ENCODE results near the gene KCNJ14.

Gene KCNJ14

GRCh38 chr19:48511800-48512503 lies 56.6 kb downstream of the KCNJ14 start, which contains the start of gene LMTK3:
Gene LMTK3 (minus strand): TSS chr19:48511835. CDS start chr19:48511576, 259 bp downstream.
- Histone ChIP-seq H3K27ac (ENCODE audit: low read length) (no peak within 1 kb of the TSS), H3K9me3 (ENCODE audit: control insufficient read depth in 1 of 2, low read length in 2 of 2) (no peaks in the 10 kb centered on the region), H3K27me3 (ENCODE audit: low read depth, low read length) (peaks cover 20% of the 10 kb centered on the region), H3K4me3 (ENCODE audit: low read depth in 1 of 2, low read length in 2 of 2) (no peak within 1 kb of the TSS), H3K4me1 (ENCODE audit: control insufficient read depth in 1 of 2, insufficient read depth in 2 of 2, low read length in 2 of 2) (peaks cover 0 to 10% of the 10 kb centered on the region in 2 donors), H3K36me3 (ENCODE audit: control insufficient read depth in 1 of 2, insufficient read depth in 2 of 2, low read length in 2 of 2) (no peaks in the 10 kb centered on the region)

GRCh38 chr19:48512504-48513288 lies 57.3 kb downstream of the KCNJ14 start:
- H3K27me3 ChIP-seq (ENCODE audit: low read depth, low read length): peaks cover 20% of the 10 kb centered on the region
- no peaks in the 10 kb centered on the region for H3K36me3 ChIP-seq (ENCODE audit: control insufficient read depth in 1 of 2, insufficient read depth in 2 of 2, low read length in 2 of 2)
- peaks cover 0 to 10% of the 10 kb centered on the region in 2 donors for H3K4me1 ChIP-seq (ENCODE audit: control insufficient read depth in 1 of 2, insufficient read depth in 2 of 2, low read length in 2 of 2)
- H3K27ac ChIP-seq (ENCODE audit: low read length): no peak overlapping the region
- H3K9me3 ChIP-seq (ENCODE audit: control insufficient read depth in 1 of 2, low read length in 2 of 2): no peaks in the 10 kb centered on the region
- H3K4me3 ChIP-seq (ENCODE audit: low read depth in 1 of 2, low read length in 2 of 2): no peak overlapping the region

GRCh38 chr19:48513289-48514122 lies 58.1 kb downstream of the KCNJ14 start:
- peaks cover 0 to 10% of the 10 kb centered on the region in 2 donors for H3K4me1 ChIP-seq (ENCODE audit: control insufficient read depth in 1 of 2, insufficient read depth in 2 of 2, low read length in 2 of 2)
- H3K9me3 ChIP-seq (ENCODE audit: control insufficient read depth in 1 of 2, low read length in 2 of 2): no peaks in the 10 kb centered on the region
- peak overlapping the region; percentile 33 to 71 for H3K4me3 ChIP-seq (ENCODE audit: low read depth in 1 of 2, low read length in 2 of 2)
- H3K36me3 ChIP-seq (ENCODE audit: control insufficient read depth in 1 of 2, insufficient read depth in 2 of 2, low read length in 2 of 2): no peaks in the 10 kb centered on the region
- no peak overlapping the region for H3K27ac ChIP-seq (ENCODE audit: low read length)
- peaks cover 20% of the 10 kb centered on the region for H3K27me3 ChIP-seq (ENCODE audit: low read depth, low read length)

GRCh38 chr19:48514123-48514458 lies 58.7 kb downstream of the KCNJ14 start:
- Histone ChIP-seq H3K27me3 (ENCODE audit: low read depth, low read length) (peaks cover 20% of the 10 kb centered on the region), H3K36me3 (ENCODE audit: control insufficient read depth in 1 of 2, insufficient read depth in 2 of 2, low read length in 2 of 2) (no peaks in the 10 kb centered on the region), H3K9me3 (ENCODE audit: control insufficient read depth in 1 of 2, low read length in 2 of 2) (no peaks in the 10 kb centered on the region), H3K4me3 (ENCODE audit: low read depth in 1 of 2, low read length in 2 of 2) (peak overlapping the region; percentile 33 to 71), H3K27ac (ENCODE audit: low read length) (no peak overlapping the region), H3K4me1 (ENCODE audit: control insufficient read depth in 1 of 2, insufficient read depth in 2 of 2, low read length in 2 of 2) (peaks cover 0 to 10% of the 10 kb centered on the region in 2 donors)

- Histone ChIP-seq H3K27ac (ENCODE audit: low read length) (no peak overlapping the region), H3K27me3 (ENCODE audit: low read depth, low read length) (peaks cover 16% of the 10 kb centered on the region), H3K4me1 (ENCODE audit: control insufficient read depth in 1 of 2, insufficient read depth in 2 of 2, low read length in 2 of 2) (peaks cover 0 to 7% of the 10 kb centered on the region in 2 donors), H3K9me3 (ENCODE audit: control insufficient read depth in 1 of 2, low read length in 2 of 2) (no peaks in the 10 kb centered on the region), H3K36me3 (ENCODE audit: control insufficient read depth in 1 of 2, insufficient read depth in 2 of 2, low read length in 2 of 2) (no peaks in the 10 kb centered on the region), H3K4me3 (ENCODE audit: low read depth in 1 of 2, low read length in 2 of 2) (no peak overlapping the region)
These were observed 61.2 kb downstream of the KCNJ14 start for GRCh38 chr19:48516536-48516935.
